ENCODE results near the gene MT4. TPM values are rescaled to one million over a fixed set of nuclear protein-coding genes. Genes with fewer than 3 reads are reported as not detected.

The MT4 gene
- total RNA-seq, 1 experiment from 2014 or later = not detected

- no peak overlapping the region for H3K4me3 Mint-ChIP-seq
- no peak overlapping the region for H3K27ac Mint-ChIP-seq
- ATAC-seq (no peak), DNase-seq (ENCODE audit: low spot score) (no peak)
- TF ChIP-seq ZNF416 (CRISPR knock-in tag; IDR thresholded peaks at IDR 0.05) (no peak), ZNF263 (CRISPR knock-in tag; IDR thresholded peaks at IDR 0.05; ENCODE audit: low read depth) (no peak), NR2C2 (CRISPR knock-in tag; IDR thresholded peaks at IDR 0.05) (no peak), MXD4 (CRISPR knock-in tag; IDR thresholded peaks at IDR 0.05; ENCODE audit: borderline replicate concordance) (no peak)
- H3K4me1 Mint-ChIP-seq = peaks cover 48% of the 10 kb centered on the region
- H3K9me3 Mint-ChIP-seq = no peaks in the 10 kb centered on the region
- H3K27me3 Mint-ChIP-seq (ENCODE audit: low read depth) = peaks cover 92% of the 10 kb centered on the region
- ChIA-PET CTCF (interaction anchor here (1.0 to 4.5 kb wide), 3 partner anchors 10 to 91 kb away, joined by 3 to 28 read pairs (median 22); no protein-coding TSS in a partner anchor), POLR2A (interaction anchor here (1.0 to 4.8 kb wide), 2 partner anchors 15 to 53 kb away, joined by 3 to 68 read pairs; partner anchors contain the start of gene MT1E)
- no peaks in the 10 kb centered on the region for H3K36me3 Mint-ChIP-seq
Measured at GRCh38 chr16:56611281-56611833, 46.5 kb downstream of the MT4 start.

GRCh38 chr16:56613706-56614105 is 48.8 kb downstream of the MT4 start:
- Mint-ChIP-seq H3K4me3 (no peak overlapping the region), H3K27ac (no peak overlapping the region), H3K36me3 (no peaks in the 10 kb centered on the region), H3K4me1 (peaks cover 48% of the 10 kb centered on the region), H3K27me3 (ENCODE audit: low read depth) (peaks cover 93% of the 10 kb centered on the region), H3K9me3 (no peaks in the 10 kb centered on the region)
- ChIA-PET CTCF (interaction anchor here (1.6 kb wide), 1 partner anchor 10 kb away, joined by 6 read pairs; no protein-coding TSS in a partner anchor), POLR2A (no interaction called here)
- DNase-seq (ENCODE audit: low spot score) = no peak
- ATAC-seq = no peak
- no peak for TF ChIP-seq ZNF281 (CRISPR knock-in tag; IDR thresholded peaks at IDR 0.05)
- TF ChIP-seq ZBTB43 (CRISPR knock-in tag; IDR thresholded peaks at IDR 0.05) = no peak
- TF ChIP-seq ATF6 (CRISPR knock-in tag; IDR thresholded peaks at IDR 0.05) = no peak
- TF ChIP-seq ZNF219 (CRISPR knock-in tag; IDR thresholded peaks at IDR 0.05; ENCODE audit: borderline replicate concordance) = no peak
- TF ChIP-seq EMX1 (CRISPR knock-in tag; IDR thresholded peaks at IDR 0.05) = no peak
- no peak for TF ChIP-seq TP53 (CRISPR knock-in tag; IDR thresholded peaks at IDR 0.05)
- TF ChIP-seq ATF2 (CRISPR knock-in tag; IDR thresholded peaks at IDR 0.05; ENCODE audit: borderline replicate concordance, low read depth) = no peak
- no peak for TF ChIP-seq FOXP4 (CRISPR knock-in tag; IDR thresholded peaks at IDR 0.05)
- TF ChIP-seq SOX15 (CRISPR knock-in tag; IDR thresholded peaks at IDR 0.05) = no peak
- no peak for TF ChIP-seq ZNF317 (CRISPR knock-in tag; IDR thresholded peaks at IDR 0.05; ENCODE audit: borderline replicate concordance, low read depth)
- no peak for TF ChIP-seq TCF7 (CRISPR knock-in tag; IDR thresholded peaks at IDR 0.05; ENCODE audit: low read depth)
- TF ChIP-seq ETV6 (CRISPR knock-in tag; IDR thresholded peaks at IDR 0.05) = no peak
- no peak for TF ChIP-seq IRF1 (CRISPR knock-in tag; IDR thresholded peaks at IDR 0.05)
- no peak for TF ChIP-seq ERG (CRISPR knock-in tag; IDR thresholded peaks at IDR 0.05)
- no peak for TF ChIP-seq E2F5 (CRISPR knock-in tag; IDR thresholded peaks at IDR 0.05)
- no peak for TF ChIP-seq SMAD4 (CRISPR knock-in tag; IDR thresholded peaks at IDR 0.05)

Measured in WTC11 (cell line).